WTC11 (cell line): ENCODE results near the gene DAPK3. TPM values are rescaled to one million over a fixed set of nuclear protein-coding genes. Genes with fewer than 3 reads are reported as not detected.

ENCODE experiments used
- ATAC-seq: fragments of 200-7000 bp; cut with Tn5 transposase; 2 replicates; pipeline ENCODE4 v1.10.0; 2021; ENCODE audit warnings: mild to moderate bottlenecking, moderate library complexity
- CTCF ChIA-PET: fragments of 300-600 bp; sonication (Branson Sonifier 250); formaldehyde crosslinking; loops from one replicate; lab custom pipeline; 2021; ENCODE audit warnings: antibody characterized with exemption; lab: Charles Lee
- POLR2A ChIA-PET: fragments of 350-600 bp; sonication (Branson Sonifier 250); formaldehyde crosslinking; loops from one replicate; lab custom pipeline; 2021; ENCODE audit warnings: antibody characterized with exemption; lab: Charles Lee
- DNase-seq: peaks from one replicate; pipeline ENCODE4 v3.0.0; 2021; ENCODE audit warnings: low spot score
- H3K27ac Mint-ChIP-seq: 2 replicates; pipeline ENCODE4 v1.8.0; 2021; ENCODE audit warnings: mixed read lengths
- H3K27me3 Mint-ChIP-seq: 2 replicates; pipeline ENCODE4 v1.8.0; 2021; ENCODE audit warnings: low read depth, mild to moderate bottlenecking, moderate library complexity, mixed read lengths
- H3K36me3 Mint-ChIP-seq: 2 replicates; pipeline ENCODE4 v1.8.0; 2021; ENCODE audit warnings: mixed read lengths
- H3K4me1 Mint-ChIP-seq: 2 replicates; pipeline ENCODE4 v1.8.0; 2022; ENCODE audit warnings: mixed read lengths
- H3K4me3 Mint-ChIP-seq: 2 replicates; pipeline ENCODE4 v1.8.0; 2021; ENCODE audit warnings: mild to moderate bottlenecking, moderate library complexity, mixed read lengths
- H3K9me3 Mint-ChIP-seq: 2 replicates; pipeline ENCODE4 v1.8.0; 2021; ENCODE audit warnings: mixed read lengths
- CDX4 ChIP-seq: fragments of 250-450 bp; sonication (Bioruptor Pico); IDR thresholded peaks from 2 replicates; pipeline ENCODE4 v1.9.0; 2021; ENCODE audit warnings: moderate library complexity, mild to moderate bottlenecking, inconsistent platforms, borderline replicate concordance
- E2F1 ChIP-seq: sonication (generic); formaldehyde crosslinking; IDR thresholded peaks from 2 replicates; pipeline ENCODE4 v1.8.0; 2022; ENCODE audit warnings: mild to moderate bottlenecking, missing genetic modification reagents
- EMX1 ChIP-seq: fragments of 250-450 bp; sonication (Bioruptor Pico); IDR thresholded peaks from 2 replicates; pipeline ENCODE4 v1.8.0; 2021; ENCODE audit warnings: mild to moderate bottlenecking
- ERG ChIP-seq: fragments of 250-450 bp; sonication (Bioruptor Pico); IDR thresholded peaks from 2 replicates; pipeline ENCODE4 v1.8.0; 2021; ENCODE audit warnings: mild to moderate bottlenecking
- ETV6 ChIP-seq: sonication (generic); formaldehyde crosslinking; IDR thresholded peaks from 2 replicates; pipeline ENCODE4 v1.8.1; 2022; ENCODE audit warnings: mild to moderate bottlenecking, missing genetic modification reagents
- IRF2 ChIP-seq: sonication (generic); formaldehyde crosslinking; IDR thresholded peaks from 2 replicates; pipeline ENCODE4 v1.8.0; 2022; ENCODE audit warnings: low read depth, missing genetic modification reagents, borderline replicate concordance
- JAZF1 ChIP-seq: fragments of 250-450 bp; sonication (Bioruptor Pico); IDR thresholded peaks from 2 replicates; pipeline ENCODE4 v1.9.0; 2021; ENCODE audit warnings: moderate library complexity, mild to moderate bottlenecking, inconsistent platforms
- KAT7 ChIP-seq: sonication (generic); formaldehyde crosslinking; IDR thresholded peaks from 2 replicates; pipeline ENCODE4 v1.8.1; 2023; ENCODE audit warnings: missing genetic modification reagents, mild to moderate bottlenecking, borderline replicate concordance
- NFE2L1 ChIP-seq: sonication (generic); formaldehyde crosslinking; IDR thresholded peaks from 2 replicates; pipeline ENCODE4 v1.8.1; 2023; ENCODE audit warnings: missing genetic modification reagents
- NFYB ChIP-seq: sonication (generic); formaldehyde crosslinking; conservative IDR thresholded peaks from 2 replicates; pipeline ENCODE4 v1.8.0; 2022; ENCODE audit warnings: low read depth, missing genetic modification reagents
- OVOL2 ChIP-seq: fragments of 250-450 bp; sonication (Bioruptor Pico); IDR thresholded peaks from 2 replicates; pipeline ENCODE4 v1.9.0; 2021; ENCODE audit warnings: mild to moderate bottlenecking, borderline replicate concordance
- SMAD3 ChIP-seq: sonication (generic); formaldehyde crosslinking; IDR thresholded peaks from 2 replicates; pipeline ENCODE4 v1.8.0; 2022; ENCODE audit warnings: missing genetic modification reagents, mild to moderate bottlenecking, borderline replicate concordance
- SMAD4 ChIP-seq: sonication (generic); formaldehyde crosslinking; IDR thresholded peaks from 2 replicates; pipeline ENCODE4 v1.8.0; 2022; ENCODE audit warnings: mild to moderate bottlenecking, missing genetic modification reagents
- SOX15 ChIP-seq: fragments of 250-450 bp; sonication (Bioruptor Pico); IDR thresholded peaks from 2 replicates; pipeline ENCODE4 v1.9.0; 2021; ENCODE audit warnings: mild to moderate bottlenecking
- TCF7 ChIP-seq: sonication (generic); formaldehyde crosslinking; IDR thresholded peaks from 2 replicates; pipeline ENCODE4 v1.8.0; 2022; ENCODE audit warnings: mild to moderate bottlenecking, low read depth, missing genetic modification reagents, moderate library complexity
- USF1 ChIP-seq: sonication (generic); formaldehyde crosslinking; IDR thresholded peaks from 2 replicates; pipeline ENCODE4 v1.8.0; 2022; ENCODE audit warnings: mild to moderate bottlenecking, missing genetic modification reagents
- total RNA-seq: library from RNA; stranded (reverse); gene quantifications from 3 replicates; pipeline ENCODE4 v1.2.3, GENCODE V29; 2021
- TF ChIP-seq, protein P1 (sequence below): sonication (generic); formaldehyde crosslinking; IDR thresholded peaks from 2 replicates; pipeline ENCODE4 v1.8.1; 2022; ENCODE audit warnings: missing genetic modification reagents, borderline replicate concordance
- TF ChIP-seq, protein P2 (sequence below): sonication (generic); formaldehyde crosslinking; conservative IDR thresholded peaks from 2 replicates; pipeline ENCODE4 v1.8.1; 2022; ENCODE audit warnings: mild to moderate bottlenecking, missing genetic modification reagents
- TF ChIP-seq, protein P3 (sequence below): sonication (generic); formaldehyde crosslinking; IDR thresholded peaks from 2 replicates; pipeline ENCODE4 v1.8.1; 2023; ENCODE audit warnings: mild to moderate bottlenecking, missing genetic modification reagents, moderate library complexity
- TF ChIP-seq, protein P4 (sequence below): sonication (generic); formaldehyde crosslinking; IDR thresholded peaks from 2 replicates; pipeline ENCODE4 v1.8.0; 2022; ENCODE audit warnings: mild to moderate bottlenecking, missing genetic modification reagents

DAPK3 gene
- total RNA-seq, 1 experiment from 2014 or later: 73.5 TPM

DNA sequence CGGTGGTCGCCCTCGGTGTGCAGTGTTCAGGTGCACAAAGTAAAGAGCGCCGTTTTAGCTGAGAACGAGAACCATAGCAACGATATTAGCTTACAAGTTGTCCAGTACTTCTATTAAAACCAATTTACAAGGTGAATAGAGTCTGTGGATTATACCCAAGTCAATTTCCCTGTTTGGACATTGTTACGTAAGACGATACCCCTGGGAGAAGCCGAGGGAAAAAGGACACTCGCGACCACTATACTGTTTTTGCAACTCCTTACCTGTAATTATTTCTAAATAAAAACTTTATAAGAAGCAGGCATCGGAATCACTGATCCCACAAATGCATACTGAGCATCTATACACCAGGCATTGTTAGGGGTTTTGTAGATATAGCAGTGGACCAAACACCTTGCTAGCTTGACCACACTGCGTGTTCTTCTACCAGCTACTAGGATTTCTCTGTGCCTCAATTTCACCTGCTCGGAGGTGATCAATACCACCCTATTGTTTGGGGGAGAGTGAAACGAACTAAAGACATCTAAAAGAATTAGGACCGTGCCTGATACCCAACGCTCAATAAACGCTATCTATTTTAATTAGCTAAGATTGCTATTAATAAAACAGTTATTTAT, 14.9 kb upstream of the DAPK3 start:
- Mint-ChIP-seq H3K4me1 (peaks cover 39% of the 10 kb centered on the region), H3K27me3 (peaks cover 7% of the 10 kb centered on the region), H3K36me3 (peaks cover 45% of the 10 kb centered on the region), H3K27ac (peak overlapping the region; percentile 98; the same call in 1 of the 2 replicates), H3K9me3 (peaks cover 2% of the 10 kb centered on the region), H3K4me3 (peak overlapping the region; percentile 96)
- no peak for DNase-seq
- ATAC-seq: no peak
- no peak for TF ChIP-seq TCF7
- TF ChIP-seq SMAD4: no peak
- no peak for TF ChIP-seq ERG (CRISPR knock-in tag)
- no peak for TF ChIP-seq SMAD3 (CRISPR knock-in tag)
- TF ChIP-seq, protein P1, sequence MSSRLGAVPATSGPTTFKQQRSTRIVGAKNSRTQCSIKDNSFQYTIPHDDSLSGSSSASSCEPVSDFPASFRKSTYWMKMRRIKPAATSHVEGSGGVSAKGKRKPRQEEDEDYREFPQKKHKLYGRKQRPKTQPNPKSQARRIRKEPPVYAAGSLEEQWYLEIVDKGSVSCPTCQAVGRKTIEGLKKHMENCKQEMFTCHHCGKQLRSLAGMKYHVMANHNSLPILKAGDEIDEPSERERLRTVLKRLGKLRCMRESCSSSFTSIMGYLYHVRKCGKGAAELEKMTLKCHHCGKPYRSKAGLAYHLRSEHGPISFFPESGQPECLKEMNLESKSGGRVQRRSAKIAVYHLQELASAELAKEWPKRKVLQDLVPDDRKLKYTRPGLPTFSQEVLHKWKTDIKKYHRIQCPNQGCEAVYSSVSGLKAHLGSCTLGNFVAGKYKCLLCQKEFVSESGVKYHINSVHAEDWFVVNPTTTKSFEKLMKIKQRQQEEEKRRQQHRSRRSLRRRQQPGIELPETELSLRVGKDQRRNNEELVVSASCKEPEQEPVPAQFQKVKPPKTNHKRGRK (CRISPR knock-in tag): no peak
- TF ChIP-seq USF1 (CRISPR knock-in tag): no peak
- TF ChIP-seq JAZF1: no peak
- TF ChIP-seq SOX15 (CRISPR knock-in tag): no peak
- TF ChIP-seq, protein P2, sequence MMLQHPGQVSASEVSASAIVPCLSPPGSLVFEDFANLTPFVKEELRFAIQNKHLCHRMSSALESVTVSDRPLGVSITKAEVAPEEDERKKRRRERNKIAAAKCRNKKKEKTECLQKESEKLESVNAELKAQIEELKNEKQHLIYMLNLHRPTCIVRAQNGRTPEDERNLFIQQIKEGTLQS (CRISPR knock-in tag): no peak
- no peak for TF ChIP-seq KAT7 (CRISPR knock-in tag)
- no peak for TF ChIP-seq CDX4 (CRISPR knock-in tag)
- no peak for TF ChIP-seq EMX1 (CRISPR knock-in tag)
- no peak for TF ChIP-seq ETV6 (CRISPR knock-in tag)
- no peak for TF ChIP-seq NFYB (CRISPR knock-in tag)
- TF ChIP-seq, protein P3, sequence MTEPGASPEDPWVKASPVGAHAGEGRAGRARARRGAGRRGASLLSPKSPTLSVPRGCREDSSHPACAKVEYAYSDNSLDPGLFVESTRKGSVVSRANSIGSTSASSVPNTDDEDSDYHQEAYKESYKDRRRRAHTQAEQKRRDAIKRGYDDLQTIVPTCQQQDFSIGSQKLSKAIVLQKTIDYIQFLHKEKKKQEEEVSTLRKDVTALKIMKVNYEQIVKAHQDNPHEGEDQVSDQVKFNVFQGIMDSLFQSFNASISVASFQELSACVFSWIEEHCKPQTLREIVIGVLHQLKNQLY (CRISPR knock-in tag): no peak
- TF ChIP-seq IRF2 (CRISPR knock-in tag): no peak
- TF ChIP-seq OVOL2 (CRISPR knock-in tag): no peak
- no peak for TF ChIP-seq E2F1 (CRISPR knock-in tag)
- no peak for TF ChIP-seq NFE2L1 (CRISPR knock-in tag)
- TF ChIP-seq, protein P4, sequence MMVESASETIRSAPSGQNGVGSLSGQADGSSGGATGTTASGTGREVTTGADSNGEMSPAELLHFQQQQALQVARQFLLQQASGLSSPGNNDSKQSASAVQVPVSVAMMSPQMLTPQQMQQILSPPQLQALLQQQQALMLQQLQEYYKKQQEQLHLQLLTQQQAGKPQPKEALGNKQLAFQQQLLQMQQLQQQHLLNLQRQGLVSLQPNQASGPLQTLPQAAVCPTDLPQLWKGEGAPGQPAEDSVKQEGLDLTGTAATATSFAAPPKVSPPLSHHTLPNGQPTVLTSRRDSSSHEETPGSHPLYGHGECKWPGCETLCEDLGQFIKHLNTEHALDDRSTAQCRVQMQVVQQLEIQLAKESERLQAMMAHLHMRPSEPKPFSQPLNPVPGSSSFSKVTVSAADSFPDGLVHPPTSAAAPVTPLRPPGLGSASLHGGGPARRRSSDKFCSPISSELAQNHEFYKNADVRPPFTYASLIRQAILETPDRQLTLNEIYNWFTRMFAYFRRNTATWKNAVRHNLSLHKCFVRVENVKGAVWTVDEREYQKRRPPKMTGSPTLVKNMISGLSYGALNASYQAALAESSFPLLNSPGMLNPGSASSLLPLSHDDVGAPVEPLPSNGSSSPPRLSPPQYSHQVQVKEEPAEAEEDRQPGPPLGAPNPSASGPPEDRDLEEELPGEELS (CRISPR knock-in tag): no peak
- POLR2A ChIA-PET: interaction anchor here (0.6 to 8.7 kb wide), 15 partner anchors 9 to 574 kb away, joined by 3 to 142 read pairs (median 4); partner anchors contain the start of genes DAPK3, MRPL54, NMRK2 and PIAS4
- CTCF ChIA-PET: interaction anchor here (0.7 to 1.6 kb wide), 4 partner anchors 15 to 154 kb away, joined by 3 to 9 read pairs (median 4); partner anchors contain the start of genes DAPK3 and NMRK2
